ENCODE measurements around the gene DICER1.

- TF ChIP-seq GATA2 (IDR thresholded peaks at IDR 0.05; ENCODE audit: low read depth, low read length) (no peak), GATA3 (IDR thresholded peaks at IDR 0.05; ENCODE audit: low read depth, low read length) (no peak)
Observed at GRCh38 chr14:95197551-95197950, 40.2 kb upstream of the DICER1 start.

Measured in SH-SY5Y (cell line).